NCI-H1436 treated with DMSO at 0.1 percent for 48 hours (cell line): ENCODE data around the gene HSPA12B.
"Not testable (repeated sequence)": the region's sequence is repeated elsewhere in the genome, so short reads cannot be mapped to it uniquely, and the experiment has no call there.

Experiments used
- DNase-seq: peaks from one replicate; lab custom pipeline; 2025; lab: John Stamatoyannopoulos, UW

HSPA12B gene

GRCh38 chr20:3787324-3788014, 55.0 kb downstream of the HSPA12B start:
- no peak for DNase-seq

GRCh38 chr20:3788685-3789155, 56.2 kb downstream of the HSPA12B start:
- no peak for DNase-seq

- DNase-seq, result not testable (repeated sequence)
Measured at GRCh38 chr20:3789201-3789600, 56.7 kb downstream of the HSPA12B start.

- not testable (repeated sequence) for DNase-seq
Measured at GRCh38 chr20:3794168-3794567, 61.7 kb downstream of the HSPA12B start.

- DNase-seq, result no peak
Measured at GRCh38 chr20:3794701-3795420, 62.4 kb downstream of the HSPA12B start.

- peak; percentile 68 for DNase-seq
Measured at GRCh38 chr20:3795511-3796468, 63.3 kb downstream of the HSPA12B start, which contains the start of gene CDC25B. CDC25B (plus strand) TSS chr20:3796310; CDS start chr20:3796532, 222 bp downstream.

GRCh38 chr20:3796477-3797225, 64.2 kb downstream of the HSPA12B start:
- no peak for DNase-seq

- no peak for DNase-seq
Measured at GRCh38 chr20:3797226-3797545, 64.7 kb downstream of the HSPA12B start.

GRCh38 chr20:3797592-3798372, 65.3 kb downstream of the HSPA12B start:
- no peak for DNase-seq

GRCh38 chr20:3798373-3798768, 65.9 kb downstream of the HSPA12B start:
- no peak for DNase-seq

GRCh38 chr20:3798908-3799248, 66.4 kb downstream of the HSPA12B start:
- DNase-seq, result no peak

- DNase-seq, result no peak
Measured at GRCh38 chr20:3800256-3800877, 67.9 kb downstream of the HSPA12B start.

- no peak for DNase-seq
Measured at GRCh38 chr20:3800878-3801260, 68.4 kb downstream of the HSPA12B start.

GRCh38 chr20:3801299-3801698, 68.8 kb downstream of the HSPA12B start:
- no peak for DNase-seq

GRCh38 chr20:3801846-3802245, 69.4 kb downstream of the HSPA12B start:
- no peak for DNase-seq
